Tibial nerve (tissue), 3 donors: Measurements from ENCODE around the gene NPEPL1.
"Not testable (repeated sequence)": the region's sequence is repeated elsewhere in the genome, so short reads cannot be mapped to it uniquely, and the experiment has no call there.

Experiments used
- POLR2A ChIP-seq, 2 donors: fragments of 450-650 bp; IDR thresholded peaks; one replicate each; pipeline ENCODE4 v1.6.1; 2017; ENCODE audit warnings: antibody characterized with exemption in 2 of 2, mild to moderate bottlenecking in 2 of 2, moderate library complexity in 2 of 2
- TF ChIP-seq, protein P1 (sequence below), 5 experiments: fragments of 200-600 bp in 3 of 5; fragments of 450-650 bp in 2 of 5; sonication (generic) in 3 of 5; IDR thresholded peaks; one replicate each; pipeline ENCODE4 v1.5.1; 2016 to 2019; ENCODE audit warnings: antibody characterized with exemption in 5 of 5, mild to moderate bottlenecking in 3 of 5, moderate library complexity in 2 of 5

DNA sequence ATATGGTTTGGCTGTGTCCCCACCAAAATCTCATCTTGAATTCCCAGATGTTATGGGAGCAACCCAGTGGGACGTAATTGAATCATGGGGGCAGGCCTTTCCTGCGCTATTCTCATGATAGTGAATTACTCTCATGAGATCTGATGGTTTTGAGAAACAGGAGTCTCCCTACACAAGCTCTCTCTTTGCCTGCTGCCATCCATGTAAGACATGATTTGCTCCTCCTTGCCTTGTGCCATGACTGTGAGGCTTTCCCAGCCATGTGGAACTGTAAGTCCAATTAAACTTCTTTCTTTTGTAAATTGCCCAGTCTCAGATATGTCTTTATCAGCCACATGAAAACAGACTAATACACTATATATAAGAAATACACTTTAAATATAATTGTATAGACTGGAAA lies 33.6 kb downstream of the NPEPL1 start:
- TF ChIP-seq, protein P1, sequence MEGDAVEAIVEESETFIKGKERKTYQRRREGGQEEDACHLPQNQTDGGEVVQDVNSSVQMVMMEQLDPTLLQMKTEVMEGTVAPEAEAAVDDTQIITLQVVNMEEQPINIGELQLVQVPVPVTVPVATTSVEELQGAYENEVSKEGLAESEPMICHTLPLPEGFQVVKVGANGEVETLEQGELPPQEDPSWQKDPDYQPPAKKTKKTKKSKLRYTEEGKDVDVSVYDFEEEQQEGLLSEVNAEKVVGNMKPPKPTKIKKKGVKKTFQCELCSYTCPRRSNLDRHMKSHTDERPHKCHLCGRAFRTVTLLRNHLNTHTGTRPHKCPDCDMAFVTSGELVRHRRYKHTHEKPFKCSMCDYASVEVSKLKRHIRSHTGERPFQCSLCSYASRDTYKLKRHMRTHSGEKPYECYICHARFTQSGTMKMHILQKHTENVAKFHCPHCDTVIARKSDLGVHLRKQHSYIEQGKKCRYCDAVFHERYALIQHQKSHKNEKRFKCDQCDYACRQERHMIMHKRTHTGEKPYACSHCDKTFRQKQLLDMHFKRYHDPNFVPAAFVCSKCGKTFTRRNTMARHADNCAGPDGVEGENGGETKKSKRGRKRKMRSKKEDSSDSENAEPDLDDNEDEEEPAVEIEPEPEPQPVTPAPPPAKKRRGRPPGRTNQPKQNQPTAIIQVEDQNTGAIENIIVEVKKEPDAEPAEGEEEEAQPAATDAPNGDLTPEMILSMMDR (IDR thresholded peaks at IDR 0.05): not testable (repeated sequence)
- TF ChIP-seq POLR2A (IDR thresholded peaks at IDR 0.05): not testable (repeated sequence)
